WERI-Rb-1 (cell line): ENCODE results near the gene SLC35F4.
A peak's percentile ranks its signal among the peaks of the same experiment; 100 is the strongest.

Experiments
- DNase-seq: peaks from one replicate; pipeline ENCODE4 v3.0.0-alpha.2; 2020
- H3K27ac ChIP-seq: fragments of 250-450 bp; sonication (Bioruptor Pico); 2 replicates; pipeline ENCODE4 v1.5.1; 2020; ENCODE audit warnings: mild to moderate bottlenecking, moderate library complexity
- H3K27me3 ChIP-seq: fragments of 250-450 bp; sonication (Bioruptor Pico); 2 replicates; pipeline ENCODE4 v1.5.1; 2021; ENCODE audit warnings: mild to moderate bottlenecking, low read depth, moderate library complexity; ENCODE audit not compliant: insufficient read depth, severe bottlenecking
- H3K36me3 ChIP-seq: fragments of 250-450 bp; sonication (Bioruptor Pico); 2 replicates; pipeline ENCODE4 v1.5.1; 2020; ENCODE audit warnings: mild to moderate bottlenecking, moderate library complexity
- H3K4me3 ChIP-seq: 2 replicates; pipeline ENCODE4 v1.5.1; 2011; ENCODE audit warnings: low read depth, mild to moderate bottlenecking, control low read depth, low read length
- H3K9me3 ChIP-seq: fragments of 250-450 bp; sonication (Bioruptor Pico); 2 replicates; pipeline ENCODE4 v1.5.1; 2021; ENCODE audit warnings: mild to moderate bottlenecking, moderate library complexity; ENCODE audit not compliant: severe bottlenecking
- CTCF ChIP-seq: IDR thresholded peaks from 2 replicates; pipeline ENCODE4 v1.5.1; 2011; ENCODE audit warnings: low read depth, mild to moderate bottlenecking, control low read depth, inconsistent platforms, low read length

Gene SLC35F4

DNA sequence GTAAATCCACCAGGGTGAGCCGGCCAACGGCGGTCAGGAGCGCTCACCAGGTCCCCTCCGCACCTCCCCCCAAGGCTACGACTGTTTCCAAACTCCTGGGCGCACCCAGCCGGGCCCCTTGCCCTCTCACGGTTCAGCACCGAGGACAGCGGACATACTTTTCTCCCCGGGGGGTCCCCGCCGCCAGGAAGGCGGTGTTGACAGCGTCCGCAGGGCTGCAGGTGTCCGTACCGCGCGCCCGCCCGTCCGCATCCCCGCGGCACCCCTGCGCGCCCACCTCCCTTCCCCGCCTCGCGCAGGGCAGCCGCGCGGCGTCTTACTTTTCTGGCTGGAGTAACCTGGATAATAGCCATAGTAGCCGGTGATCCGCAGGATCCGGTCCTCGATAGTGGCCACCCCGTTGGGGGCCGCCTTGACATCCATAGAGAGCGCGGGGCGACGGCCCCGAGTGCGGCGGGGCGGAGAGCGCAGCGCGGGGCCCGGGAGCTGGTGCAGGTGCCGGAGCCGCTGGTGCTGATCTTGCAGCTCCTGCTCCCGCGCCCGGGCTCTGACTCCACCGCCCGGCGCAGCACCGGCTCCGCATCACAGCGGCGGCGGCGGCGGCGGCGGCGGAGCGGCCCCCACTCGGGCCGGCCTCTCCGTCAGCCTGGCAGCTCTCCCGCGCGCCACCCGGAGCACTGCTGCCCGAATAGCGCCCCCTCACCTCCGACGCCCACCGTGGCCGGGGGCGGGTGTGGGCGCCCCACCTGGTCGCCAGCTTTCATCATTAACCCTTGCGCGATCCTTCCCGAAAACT lies at the start of gene SLC35F4:
Gene SLC35F4 (minus strand): TSS at position 690 of the 796 bp plus-strand sequence.
- Histone ChIP-seq H3K4me3 (peak within 1 kb of the TSS; percentile 72), H3K27me3 (peaks cover 21% of the 10 kb centered on the region), H3K27ac (no peak within 1 kb of the TSS), H3K36me3 (no peaks in the 10 kb centered on the region), H3K9me3 (no peaks in the 10 kb centered on the region)
- no peak for TF ChIP-seq CTCF
- DNase-seq, result peak; percentile 34

GRCh38 chr14:57909626-57910025 lies 43.7 kb upstream of the SLC35F4 start:
- H3K9me3 ChIP-seq, result no peaks in the 10 kb centered on the region
- H3K4me3 ChIP-seq, result no peak overlapping the region
- H3K27me3 ChIP-seq, result no peaks in the 10 kb centered on the region
- H3K27ac ChIP-seq, result no peak overlapping the region
- H3K36me3 ChIP-seq, result no peaks in the 10 kb centered on the region
- DNase-seq, result no peak
- TF ChIP-seq CTCF, result no peak

- no peak for TF ChIP-seq CTCF
- Histone ChIP-seq H3K27me3 (no peaks in the 10 kb centered on the region), H3K9me3 (no peaks in the 10 kb centered on the region), H3K36me3 (no peaks in the 10 kb centered on the region), H3K27ac (no peak overlapping the region), H3K4me3 (no peak overlapping the region)
- no peak for DNase-seq
These were observed 38.1 kb upstream of the SLC35F4 start for GRCh38 chr14:57903954-57904353.

GRCh38 chr14:57898837-57899572 lies 33.1 kb upstream of the SLC35F4 start:
- no peak for DNase-seq
- Histone ChIP-seq H3K9me3 (no peaks in the 10 kb centered on the region), H3K27ac (no peak overlapping the region), H3K4me3 (no peak overlapping the region), H3K27me3 (no peaks in the 10 kb centered on the region), H3K36me3 (no peaks in the 10 kb centered on the region)
- TF ChIP-seq CTCF, result no peak

GRCh38 chr14:57897144-57897748 lies 31.4 kb upstream of the SLC35F4 start:
- no peak for TF ChIP-seq CTCF
- Histone ChIP-seq H3K9me3 (no peaks in the 10 kb centered on the region), H3K4me3 (no peak overlapping the region), H3K27me3 (no peaks in the 10 kb centered on the region), H3K27ac (no peak overlapping the region), H3K36me3 (no peaks in the 10 kb centered on the region)
- DNase-seq, result no peak
